GM19372 (cell line): ENCODE results near the gene DSC3.
"Not testable (repeated sequence)": the region's sequence is repeated elsewhere in the genome, so short reads cannot be mapped to it uniquely, and the experiment has no call there.

ENCODE experiments used
- ATAC-seq: cut with Tn5 transposase; IDR thresholded peaks from one replicate; pipeline ENCODE4 v1.9.1; 2021; ENCODE audit warnings: mild to moderate bottlenecking, low read depth, moderate library complexity; ENCODE audit not compliant: unreplicated experiment

Gene DSC3

DNA sequence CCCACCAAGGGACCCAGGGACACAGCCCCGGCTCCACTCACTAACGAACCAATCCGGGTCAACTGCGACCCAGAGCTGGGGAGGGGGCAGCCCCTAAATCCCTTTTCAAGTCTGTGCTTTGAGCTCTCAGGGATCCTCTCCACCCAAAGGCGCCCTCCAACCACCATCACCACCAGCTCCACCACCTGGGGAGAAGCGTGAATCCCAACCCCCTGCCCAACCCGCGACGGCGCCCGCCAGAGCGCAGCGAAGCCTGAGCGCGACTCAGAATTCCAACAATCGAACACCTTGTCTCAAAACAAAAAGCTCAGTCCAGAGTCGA, 497 bp downstream of the DSC3 start:
- ATAC-seq = no peak

DNA sequence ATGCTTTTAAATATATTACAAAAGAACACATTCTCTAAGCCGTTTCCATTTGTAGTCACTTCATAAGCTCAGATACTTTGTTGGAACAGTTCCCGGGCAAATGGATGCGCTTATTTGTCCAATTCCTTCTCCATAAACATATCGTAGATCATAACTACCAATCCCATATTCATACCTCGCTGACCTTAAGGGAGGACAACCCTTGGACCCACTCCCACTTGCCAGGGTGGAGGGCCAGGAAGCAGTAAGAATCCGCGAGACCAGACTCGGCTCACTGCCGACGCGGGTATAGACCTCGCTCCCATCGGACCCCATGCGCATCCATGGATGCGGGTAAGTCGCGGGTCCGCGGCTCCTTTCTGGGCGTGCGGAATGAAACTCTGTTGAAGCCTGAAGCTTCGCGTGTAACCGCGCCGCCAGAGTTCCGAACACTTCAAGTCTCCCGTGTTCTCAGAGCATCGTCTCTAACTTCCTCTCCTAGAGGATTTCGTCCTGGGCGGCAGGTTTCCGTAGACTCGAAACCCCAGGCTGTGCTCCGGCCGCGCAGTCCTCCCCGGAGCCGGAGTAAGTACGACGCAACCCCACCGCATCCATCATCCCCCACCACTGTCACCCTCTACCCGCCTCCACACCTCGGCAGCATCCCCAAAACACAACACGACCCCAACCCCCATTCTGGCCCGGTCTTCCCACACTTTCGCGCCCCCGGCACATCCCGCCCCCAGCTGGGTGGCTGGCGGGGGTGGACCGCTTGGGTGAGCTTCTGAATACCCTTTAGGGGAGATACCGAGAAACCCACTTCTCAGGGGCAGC, 1.1 kb downstream of the DSC3 start:
- no peak for ATAC-seq

DNA sequence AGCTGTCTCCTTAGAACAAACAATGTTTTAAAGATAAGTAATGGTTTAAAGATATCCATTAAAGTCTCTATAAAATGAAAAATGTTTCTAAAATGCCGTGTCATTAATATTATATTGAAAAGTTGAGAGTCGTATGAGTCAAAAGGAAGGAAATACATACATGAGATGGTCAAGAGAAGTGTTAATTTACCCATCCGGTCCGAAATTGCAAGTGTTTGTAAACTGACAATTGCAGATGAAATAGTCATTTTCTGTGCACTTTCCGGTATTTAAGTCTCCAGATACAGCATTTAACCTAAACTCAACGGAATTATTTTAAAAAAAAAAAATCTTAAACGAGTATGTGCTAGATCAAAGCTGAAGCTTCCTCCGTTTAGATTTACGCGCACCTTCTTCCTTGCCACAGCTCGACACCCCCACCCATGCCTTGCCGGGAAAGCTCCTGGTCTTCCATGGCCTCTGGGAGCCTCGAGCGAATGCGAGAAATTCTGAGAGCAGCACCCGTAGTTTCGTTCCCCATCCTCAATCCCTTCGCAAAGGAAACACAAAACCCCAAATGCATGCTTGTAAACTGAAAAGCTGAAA, 1.8 kb downstream of the DSC3 start:
- no peak for ATAC-seq

DNA sequence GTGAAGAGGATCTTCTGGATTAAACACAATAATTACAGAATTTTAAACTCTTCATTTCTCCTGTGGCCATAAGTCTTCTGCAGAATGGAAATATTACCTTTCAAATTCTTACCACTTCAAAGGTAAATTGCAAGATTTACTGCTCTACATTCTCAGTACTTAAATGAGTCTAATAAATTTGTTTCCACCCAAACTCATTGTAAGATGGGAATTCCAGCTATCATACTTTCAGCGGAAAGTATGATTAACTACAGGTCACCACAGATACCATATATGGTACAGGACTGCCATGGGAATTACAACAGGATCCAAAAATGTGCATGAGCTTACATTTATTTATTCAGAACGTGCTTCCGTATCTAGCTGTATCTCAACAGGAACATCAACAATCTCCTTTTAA, 3.1 kb downstream of the DSC3 start:
- ATAC-seq = no peak

DNA sequence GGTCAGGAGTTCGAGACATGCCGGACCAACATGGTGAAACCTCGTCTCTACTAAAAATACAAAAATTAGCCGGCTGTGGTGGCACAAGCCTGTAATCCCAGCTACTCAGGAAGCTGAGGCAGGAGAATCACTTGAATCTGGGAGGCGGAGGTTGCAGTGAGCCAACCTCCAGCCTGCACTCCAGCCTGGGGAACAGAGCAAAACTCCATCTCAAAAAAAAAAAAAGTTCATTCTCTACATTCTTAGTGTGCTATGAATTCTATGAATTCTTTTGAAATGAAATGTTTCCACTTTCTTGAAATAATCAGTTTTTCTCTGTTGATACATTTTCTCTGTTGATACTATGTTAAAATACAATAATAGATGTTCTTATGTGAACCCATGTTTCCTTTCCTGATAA, 4.9 kb downstream of the DSC3 start:
- ATAC-seq = not testable (repeated sequence)

DNA sequence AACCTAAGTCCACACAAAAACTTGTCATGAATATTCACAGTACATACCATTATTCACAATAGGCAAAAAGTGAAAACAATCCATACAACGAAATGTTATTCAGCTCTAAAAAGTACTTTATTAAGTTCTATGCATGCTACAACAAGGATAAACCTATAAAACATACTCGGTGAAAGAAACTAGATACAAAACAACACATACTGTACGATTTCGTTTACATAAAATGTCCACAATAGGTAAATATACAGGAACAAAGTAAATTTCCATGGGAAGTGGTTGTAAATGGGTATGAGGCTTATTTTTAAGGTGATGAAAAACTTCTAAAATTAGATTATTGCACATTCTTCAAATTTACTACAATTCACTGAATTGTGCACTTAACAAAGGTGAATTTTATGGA, 8.0 kb downstream of the DSC3 start:
- ATAC-seq = no peak

DNA sequence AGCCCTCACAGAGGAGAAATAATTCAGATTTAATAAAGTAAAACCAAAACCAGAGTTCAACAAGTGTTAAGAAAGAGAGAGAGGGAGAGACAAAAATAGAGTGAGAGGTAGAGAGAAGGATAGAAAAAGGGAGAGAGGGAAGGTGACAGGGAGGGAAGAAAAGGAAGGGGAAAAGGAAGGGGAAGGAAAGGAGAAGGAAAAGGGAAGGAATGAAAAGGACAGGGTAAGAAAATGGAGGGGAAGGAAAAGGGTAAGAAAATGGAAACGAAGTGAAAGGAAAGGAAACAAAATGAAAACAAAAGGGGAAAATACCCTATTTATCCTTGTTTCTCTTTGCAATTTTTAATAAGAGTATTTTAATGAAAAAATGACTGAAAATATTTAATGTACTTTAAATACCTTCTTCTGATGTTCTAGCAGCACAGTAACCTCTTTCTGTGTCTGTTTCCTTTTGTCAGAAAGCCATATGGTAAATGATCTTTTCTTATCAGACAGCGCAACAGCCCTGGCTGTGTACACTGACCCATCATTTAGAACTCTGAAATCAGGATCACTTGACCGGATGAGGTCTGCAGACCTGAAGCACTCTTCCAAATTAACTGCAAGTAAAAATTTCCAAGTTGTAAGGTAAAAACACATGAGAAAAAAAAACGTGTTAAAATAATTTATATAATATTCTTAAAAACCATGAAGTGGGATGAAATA, 11.8 kb downstream of the DSC3 start:
- no peak for ATAC-seq

DNA sequence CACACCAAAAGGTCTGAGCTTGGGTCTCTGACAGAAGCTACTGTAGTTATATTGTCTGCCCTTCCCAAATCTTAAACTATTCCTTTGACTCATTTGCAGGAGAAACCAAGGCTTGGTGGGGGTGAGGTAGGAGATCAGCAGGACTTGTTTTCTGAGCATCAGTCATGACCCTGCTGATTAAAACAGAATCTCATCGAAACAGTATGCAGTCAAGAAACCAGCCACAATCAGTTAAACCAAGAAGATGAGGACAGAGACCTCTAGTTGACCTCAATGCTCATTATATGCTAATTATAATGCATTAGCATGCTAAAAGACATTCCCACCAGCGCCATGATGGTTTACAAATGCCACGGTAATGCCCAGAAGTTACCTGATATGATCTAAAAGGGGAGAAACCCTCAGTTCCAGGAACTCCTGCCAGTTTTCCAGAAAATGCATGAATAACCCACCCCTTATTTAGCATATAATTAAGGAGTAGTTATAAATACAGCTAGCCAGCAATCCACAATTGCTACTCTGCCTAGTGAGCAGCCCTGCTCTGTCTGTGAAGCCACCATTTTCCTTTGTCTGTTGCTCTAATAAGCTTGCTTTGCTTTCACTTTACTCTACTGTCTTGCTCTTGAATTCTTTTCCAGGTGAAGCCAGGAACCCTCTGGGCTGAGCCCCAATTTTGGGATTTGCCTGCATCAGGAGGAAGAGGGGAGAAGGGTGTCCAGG, 26.7 kb downstream of the DSC3 start:
- ATAC-seq = no peak

DNA sequence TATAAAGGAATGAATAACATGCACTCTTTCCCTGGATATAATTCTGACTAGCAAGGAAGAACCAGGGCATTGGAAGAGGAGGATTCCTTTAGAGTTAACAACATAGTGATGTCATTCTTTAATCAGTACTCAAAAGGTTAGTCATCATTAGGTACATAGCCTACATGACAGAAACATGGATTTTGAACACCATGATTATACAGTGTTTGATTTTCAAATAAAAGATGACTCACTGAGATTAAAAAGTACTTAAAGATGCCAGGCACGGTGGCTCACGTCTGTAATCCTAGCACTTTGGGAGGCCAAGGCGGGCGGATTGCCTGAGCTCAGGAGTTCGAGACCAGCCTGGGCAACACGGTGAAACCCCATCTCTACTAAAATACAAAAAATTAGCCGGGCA, 31.1 kb downstream of the DSC3 start:
- ATAC-seq = not testable (repeated sequence)

DNA sequence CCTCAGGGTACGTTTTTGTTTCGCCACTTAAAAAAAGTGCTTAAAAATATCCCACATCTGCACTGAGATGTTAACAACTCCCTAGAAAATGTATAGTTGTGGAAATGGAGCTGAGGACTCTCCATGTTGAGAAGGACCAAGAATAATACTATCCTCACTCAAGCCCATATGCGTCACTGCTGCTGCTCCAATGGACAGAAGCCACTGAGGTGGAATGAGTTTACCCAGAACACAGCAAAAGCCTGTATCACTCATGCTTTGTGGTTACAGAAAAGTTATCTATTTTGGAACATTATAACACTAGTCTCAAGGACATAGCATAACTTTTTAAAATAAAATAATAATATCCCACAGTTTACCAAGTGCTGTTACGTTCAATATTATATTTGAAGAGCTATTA, 31.9 kb downstream of the DSC3 start:
- ATAC-seq = no peak

DNA sequence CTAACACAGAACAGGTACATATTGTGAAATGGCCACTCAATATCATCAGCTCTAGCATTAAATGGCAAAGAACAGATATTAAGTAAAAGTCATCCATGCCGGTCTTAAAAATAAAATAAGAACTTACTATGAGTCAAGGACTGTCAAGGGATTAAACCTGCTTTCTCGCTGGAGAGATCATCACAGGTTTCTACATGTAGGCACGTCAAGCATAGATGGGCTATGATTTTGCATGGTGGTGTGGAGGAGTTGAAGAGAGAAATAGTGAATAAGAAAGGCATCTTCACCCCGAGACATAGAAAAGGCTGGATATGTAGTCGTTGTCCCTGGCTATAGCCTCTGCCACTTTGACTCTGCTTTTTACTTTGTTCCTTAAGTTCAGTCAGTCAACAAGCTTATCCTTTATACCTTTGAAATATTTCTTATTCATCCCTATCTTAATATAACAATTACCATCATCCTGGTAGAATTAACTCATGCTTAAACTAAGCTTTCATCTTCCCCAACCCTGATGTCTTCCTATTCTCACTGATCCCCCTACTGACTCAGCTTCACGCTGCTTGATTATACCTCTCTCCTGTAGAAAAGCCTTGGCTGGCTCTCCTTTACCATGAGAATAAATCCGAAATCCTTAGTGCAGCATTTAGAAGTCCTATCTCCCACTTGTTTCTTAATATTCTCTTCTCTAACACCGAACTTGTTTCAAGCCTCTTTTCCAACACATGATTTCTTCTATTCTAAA, 42.5 kb downstream of the DSC3 start:
- no peak for ATAC-seq

DNA sequence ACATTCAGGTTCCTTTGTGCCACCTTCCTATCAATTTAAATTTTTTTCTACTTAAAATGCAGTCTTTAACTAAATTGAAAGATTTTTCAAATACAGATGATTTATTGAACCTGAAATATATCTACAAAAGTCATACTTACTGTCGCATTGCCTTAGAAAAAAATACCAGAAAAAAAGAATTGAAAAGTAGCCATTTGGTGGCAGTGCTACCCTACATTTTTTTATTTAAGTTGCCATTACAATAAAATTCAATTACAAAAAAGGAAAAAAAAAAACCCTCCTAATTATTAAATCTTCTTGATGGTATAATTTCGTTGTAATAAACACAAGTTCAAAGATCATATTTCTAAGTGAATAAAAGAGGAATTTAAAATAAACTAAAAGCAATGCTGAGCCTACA, 43.4 kb downstream of the DSC3 start:
- ATAC-seq = no peak

DNA sequence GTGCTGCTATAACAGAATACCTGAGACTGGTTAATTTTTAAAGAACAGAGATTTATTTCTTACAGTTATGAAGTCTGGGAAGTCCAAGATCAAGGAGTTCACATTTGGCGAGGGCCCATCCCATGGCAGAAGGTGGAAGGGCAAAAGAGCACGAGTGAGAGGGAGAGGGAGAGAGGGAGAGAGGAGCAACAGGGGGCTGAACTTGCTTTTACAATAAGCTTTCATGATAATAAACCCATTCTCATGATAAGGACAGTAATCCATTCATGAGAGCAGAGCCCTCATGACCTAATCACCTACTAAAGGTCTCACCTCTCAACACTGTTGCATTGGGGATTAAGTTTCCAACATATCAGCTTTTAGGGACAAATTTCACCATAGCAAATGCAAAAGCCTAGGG, 45.3 kb downstream of the DSC3 start:
- ATAC-seq = no peak

DNA sequence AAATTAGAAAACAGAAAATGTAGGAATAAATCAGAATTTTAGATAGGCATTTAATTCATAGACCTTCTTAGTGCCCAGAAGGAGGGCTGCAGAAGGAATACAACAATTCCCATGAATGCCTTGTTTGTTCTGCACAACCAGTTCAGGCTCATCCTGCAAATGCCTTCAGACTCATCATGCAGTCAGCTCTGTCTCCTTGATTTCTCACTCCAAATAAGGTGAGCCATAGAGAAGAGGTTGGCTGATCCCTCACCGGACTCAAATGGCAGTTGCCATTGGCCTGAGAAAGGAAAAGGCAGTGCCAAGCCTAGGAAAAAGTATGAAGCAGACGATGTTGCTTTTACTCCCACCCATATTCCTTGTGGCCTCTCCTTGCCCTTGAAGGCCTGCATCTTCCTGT, 50.3 kb downstream of the DSC3 start:
- ATAC-seq = no peak

DNA sequence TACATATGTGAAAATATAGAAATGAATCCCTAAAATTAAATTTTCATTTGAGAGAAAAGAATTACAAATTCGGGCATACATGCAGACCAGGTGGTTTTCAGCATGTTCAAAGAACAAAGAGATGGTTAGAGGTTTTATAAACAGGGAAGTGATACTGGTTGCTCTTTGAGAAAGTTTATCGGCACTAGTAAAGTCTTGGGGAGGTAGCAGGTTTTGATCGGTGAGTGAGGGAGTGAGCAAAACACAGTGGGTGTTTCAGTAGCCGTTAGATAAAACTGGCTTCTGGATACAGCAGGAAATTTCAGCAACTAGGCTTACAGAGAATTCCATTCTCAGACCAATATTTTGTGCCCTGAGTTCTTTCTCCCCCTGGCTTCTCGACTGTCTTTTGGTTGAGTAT, 51.1 kb downstream of the DSC3 start:
- no peak for ATAC-seq

DNA sequence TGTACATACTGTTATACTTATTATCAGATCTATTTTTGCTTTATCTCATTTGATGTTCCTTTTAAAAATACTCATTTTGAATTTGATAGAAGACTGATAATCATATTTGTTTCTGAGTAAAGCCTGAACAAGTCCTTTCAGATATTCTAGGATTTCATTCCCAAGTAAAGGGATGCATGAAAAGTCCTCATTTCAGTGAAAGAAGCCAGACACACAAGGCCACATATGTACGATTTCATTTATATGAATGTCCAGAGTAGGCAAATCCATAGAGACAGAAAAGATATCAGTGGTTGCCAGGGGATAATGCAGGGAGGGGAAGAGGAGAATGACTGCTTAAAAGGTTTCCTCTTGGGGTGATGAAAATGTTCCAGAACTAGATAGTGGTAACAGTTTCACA, 53.4 kb downstream of the DSC3 start:
- ATAC-seq = no peak

DNA sequence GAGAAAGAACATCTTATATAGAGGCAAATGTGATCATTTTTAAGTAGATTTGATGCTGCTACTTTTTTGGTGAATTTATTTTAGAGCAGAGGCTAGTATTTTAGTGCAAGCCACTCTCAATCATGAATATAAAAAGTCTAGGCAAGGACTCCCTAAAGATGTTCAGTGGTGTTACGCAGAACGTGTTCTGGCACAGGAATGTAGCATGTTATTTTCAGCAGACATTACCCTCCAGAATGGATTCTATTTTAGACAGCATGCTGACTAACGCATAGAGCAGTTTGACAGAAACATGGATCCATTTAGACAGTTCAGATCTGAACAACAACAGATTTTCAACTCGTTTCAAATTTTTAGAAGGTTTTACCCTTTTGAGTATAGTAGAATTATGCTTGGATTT, 54.1 kb downstream of the DSC3 start:
- ATAC-seq = no peak

DNA sequence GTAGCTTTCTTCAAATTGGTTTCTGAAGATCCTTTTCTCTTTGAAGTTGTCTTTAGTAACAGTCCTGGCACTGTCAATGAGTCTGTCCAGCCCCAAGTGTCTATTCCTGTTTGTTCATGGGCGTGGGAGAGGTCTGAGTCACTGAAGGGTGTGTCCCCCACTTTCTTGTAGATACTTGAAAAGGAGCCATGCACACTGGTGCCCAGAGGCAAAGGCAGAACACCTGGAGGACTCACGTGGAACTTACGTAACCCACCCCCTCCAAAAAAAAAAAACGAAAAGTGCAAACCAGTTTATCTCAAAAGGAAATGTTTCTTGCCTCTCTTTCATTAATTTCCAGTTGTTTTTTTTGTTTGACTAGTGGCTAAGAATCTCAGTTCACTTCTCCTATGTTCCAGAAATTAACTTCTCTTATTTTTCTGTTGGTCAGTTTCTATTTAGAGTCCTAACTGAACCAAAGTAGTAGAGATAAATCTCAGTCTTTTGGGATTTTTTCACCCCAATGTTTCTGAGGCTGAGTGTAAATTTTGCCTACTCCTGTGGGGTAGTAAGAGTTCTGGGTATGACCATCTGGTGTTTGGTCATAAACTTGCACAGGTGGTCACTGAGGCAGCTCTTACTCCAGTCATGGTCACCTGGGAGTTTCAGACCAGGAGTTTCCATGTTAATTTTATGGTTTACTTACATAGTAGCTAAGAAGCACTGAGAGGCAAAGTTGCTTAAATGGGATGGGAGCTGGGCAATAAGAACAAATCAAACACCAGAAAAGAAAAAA, 54.9 kb downstream of the DSC3 start:
- ATAC-seq = no peak

DNA sequence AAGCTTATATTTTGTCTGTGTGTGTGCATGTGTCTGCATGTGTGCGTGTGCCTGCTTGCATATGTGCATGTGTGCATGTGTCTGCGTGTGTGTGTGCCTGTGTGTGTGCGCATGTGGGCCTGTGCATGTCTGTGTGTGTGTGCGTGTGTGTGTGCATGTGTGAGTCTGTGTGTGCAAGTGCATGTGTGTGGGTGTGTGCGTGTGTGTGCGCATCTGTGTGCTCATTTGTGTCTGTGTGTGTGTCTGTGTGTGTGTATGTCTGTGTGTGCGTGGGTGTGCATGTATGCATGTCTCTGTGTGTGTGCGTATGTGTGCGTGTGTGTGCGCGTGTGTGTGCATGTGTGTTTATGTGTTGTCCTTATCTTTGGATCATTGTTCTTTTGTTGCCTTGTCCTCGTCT, 56.8 kb downstream of the DSC3 start:
- ATAC-seq = no peak
